ENCODE measurements around the gene AEBP2. TPM values are rescaled to one million over a fixed set of nuclear protein-coding genes. Genes with fewer than 3 reads are reported as not detected.
A peak's percentile ranks its signal among the peaks of the same experiment; 100 is the strongest.

Gene AEBP2
- total and polyA plus RNA-seq, 7 experiments from 2014 or later: 11.3 to 58.7 (median 49.6) TPM

DNA sequence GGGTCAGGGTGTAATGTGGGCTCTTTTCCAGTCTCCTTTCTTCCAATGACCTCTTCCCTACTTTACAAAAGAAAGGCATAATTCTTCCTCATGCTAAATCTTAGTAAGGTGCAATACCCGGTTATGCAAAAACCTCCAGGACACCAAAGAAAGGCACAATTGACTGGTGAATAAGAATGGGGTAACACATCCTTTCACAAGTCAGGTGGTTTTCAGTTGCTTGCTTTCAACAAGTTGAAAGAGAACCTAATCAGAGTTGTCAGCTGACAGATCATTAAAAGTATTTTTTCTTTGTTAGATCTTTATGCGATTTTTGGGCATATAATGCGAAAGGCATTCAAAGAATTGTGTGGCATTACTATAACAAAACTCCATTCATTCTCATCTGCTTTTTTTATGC is 1.3 kb upstream of the AEBP2 start:
- intact Hi-C loops (cut with micrococcal nuclease): loop anchor here (2.0 to 10.0 kb wide), 3 partner anchors 241 to 1997 kb away; partner anchors contain the start of genes PLEKHA5 (in 1 of the 2) and PYROXD1 (in 1 of the 2)
- no peak overlapping the region for H3K4me3 ChIP-seq (ENCODE audit: low read length)
- peaks cover 0 to 14% (median 4%) of the 10 kb centered on the region in 5 donors for H3K36me3 Mint-ChIP-seq
- ChIA-PET CTCF (no interaction called here), POLR2A (no interaction called here)
- H3K27ac Mint-ChIP-seq: peak overlapping the region in 7 of 9 donors; percentile 3 to 96 (median 77)
- H3K27me3 Mint-ChIP-seq: no peaks in the 10 kb centered on the region
- no peaks in the 10 kb centered on the region for H3K9me3 Mint-ChIP-seq
- H3K36me3 ChIP-seq (ENCODE audit: control insufficient read depth in 2 of 3, insufficient read depth in 3 of 3, low read length in 3 of 3): peaks cover 0 to 11% (median 0%) of the 10 kb centered on the region in 3 experiments
- no peaks in the 10 kb centered on the region for H3K9me3 ChIP-seq (ENCODE audit: control insufficient read depth in 2 of 3, low read length in 3 of 3)
- ATAC-seq (no peak), DNase-seq (no peak)
- H3K4me1 Mint-ChIP-seq: peaks cover 17 to 50% (median 37%) of the 10 kb centered on the region in 7 donors
- peaks cover 24 to 28% of the 10 kb centered on the region in 2 donors for H3K4me1 ChIP-seq (ENCODE audit: control insufficient read depth in 2 of 2, insufficient read depth in 2 of 2, low read length in 2 of 2)
- H3K27ac ChIP-seq (ENCODE audit: low read depth, low read length): no peak overlapping the region
- no peaks in the 10 kb centered on the region for H3K27me3 ChIP-seq (ENCODE audit: control insufficient read depth in 2 of 2, insufficient read depth in 2 of 2, low read length in 2 of 2)
- peak overlapping the region in 4 of 10 donors; percentile 23 to 99 (median 89) for H3K4me3 Mint-ChIP-seq

DNA sequence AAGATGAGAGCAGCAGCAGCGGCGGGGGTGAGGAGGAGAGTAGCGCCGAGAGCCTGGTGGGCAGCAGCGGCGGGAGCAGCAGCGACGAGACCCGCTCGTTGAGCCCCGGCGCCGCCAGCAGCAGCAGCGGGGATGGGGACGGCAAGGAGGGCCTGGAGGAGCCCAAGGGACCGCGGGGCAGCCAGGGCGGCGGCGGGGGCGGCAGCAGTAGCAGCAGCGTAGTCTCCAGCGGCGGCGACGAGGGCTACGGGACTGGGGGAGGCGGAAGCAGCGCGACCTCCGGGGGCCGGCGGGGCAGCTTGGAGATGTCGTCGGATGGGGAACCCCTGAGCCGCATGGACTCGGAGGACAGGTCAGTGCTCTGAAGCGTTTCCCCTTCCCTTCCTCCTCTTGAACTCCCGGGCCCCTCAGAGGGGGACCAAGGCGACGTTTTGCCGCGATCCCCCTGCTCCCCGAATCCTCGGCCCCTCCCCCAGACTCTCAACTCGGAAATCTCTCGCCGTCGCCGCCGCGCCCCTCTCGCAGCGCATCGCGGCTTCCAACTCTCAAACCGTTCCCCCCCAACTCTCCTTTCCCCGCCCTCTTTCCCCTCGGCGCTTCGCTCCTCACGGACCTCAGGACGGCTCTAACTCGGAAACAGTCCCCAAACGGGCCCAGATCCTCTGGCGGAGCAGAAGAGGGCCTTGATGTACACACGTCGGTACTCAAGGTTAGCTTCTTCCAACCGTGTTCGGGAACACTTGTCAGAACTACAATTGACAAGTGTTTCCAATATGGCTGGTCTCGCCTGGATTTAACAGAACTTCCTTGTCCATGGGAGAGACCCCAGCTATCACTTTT is 947 bp downstream of the AEBP2 start:
- ChIA-PET POLR2A (interaction anchor here (1.1 kb wide), 1 partner anchor 10 kb away, joined by 3 read pairs; no protein-coding TSS in a partner anchor), CTCF (interaction anchor here (1.1 kb wide), 1 partner anchor 11 kb away, joined by 3 read pairs; no protein-coding TSS in a partner anchor)
- peak overlapping the region; percentile 82 to 98 (median 96) for H3K27ac Mint-ChIP-seq
- peak overlapping the region; percentile 88 for H3K27ac ChIP-seq (ENCODE audit: low read depth, low read length)
- H3K4me1 Mint-ChIP-seq: peaks cover 28 to 55% (median 49%) of the 10 kb centered on the region in 7 donors
- no peaks in the 10 kb centered on the region for H3K9me3 ChIP-seq (ENCODE audit: control insufficient read depth in 2 of 3, low read length in 3 of 3)
- H3K36me3 ChIP-seq (ENCODE audit: control insufficient read depth in 2 of 3, insufficient read depth in 3 of 3, low read length in 3 of 3): peaks cover 0 to 11% (median 0%) of the 10 kb centered on the region in 3 experiments
- intact Hi-C loops (cut with micrococcal nuclease): loop anchor here (1.0 to 10.0 kb wide), 5 partner anchors 8 to 113 kb away; no protein-coding TSS in a partner anchor
- DNase-seq (peak; percentile 30 to 68 (median 44)), ATAC-seq (peak; percentile 11)
- H3K4me3 ChIP-seq (ENCODE audit: low read length): peak overlapping the region; percentile 59
- no peaks in the 10 kb centered on the region for H3K27me3 Mint-ChIP-seq
- peaks cover 27 to 36% of the 10 kb centered on the region in 2 donors for H3K4me1 ChIP-seq (ENCODE audit: control insufficient read depth in 2 of 2, insufficient read depth in 2 of 2, low read length in 2 of 2)
- H3K27me3 ChIP-seq (ENCODE audit: control insufficient read depth in 2 of 2, insufficient read depth in 2 of 2, low read length in 2 of 2): no peaks in the 10 kb centered on the region
- H3K4me3 Mint-ChIP-seq: peak overlapping the region; percentile 91 to 100 (median 99)
- no peaks in the 10 kb centered on the region for H3K9me3 Mint-ChIP-seq
- H3K36me3 Mint-ChIP-seq: peaks cover 0 to 21% (median 7%) of the 10 kb centered on the region in 5 donors

DNA sequence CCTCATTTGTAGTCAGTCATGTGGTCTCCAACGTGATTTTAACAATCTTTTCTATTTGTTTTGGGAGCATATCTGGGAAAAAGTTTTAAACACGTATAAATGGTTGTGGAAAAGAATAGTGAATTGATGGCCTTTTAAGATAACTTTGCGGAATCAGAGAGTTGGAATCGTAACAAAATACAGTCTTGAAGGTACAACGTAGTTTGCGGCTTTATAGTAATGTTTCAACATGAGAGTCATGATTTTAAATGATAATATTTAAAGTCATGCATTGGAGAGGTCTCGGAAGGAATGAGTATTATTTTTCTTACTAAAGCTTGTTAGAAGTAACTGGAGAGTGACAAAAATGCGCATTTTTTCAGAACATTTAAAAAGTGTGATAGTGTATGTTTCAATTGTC is 1.6 kb downstream of the AEBP2 start:
- Mint-ChIP-seq H3K36me3 (peaks cover 0 to 24% (median 8%) of the 10 kb centered on the region in 5 donors), H3K27me3 (no peaks in the 10 kb centered on the region)
- peak overlapping the region; percentile 59 for H3K4me3 ChIP-seq (ENCODE audit: low read length)

DNA sequence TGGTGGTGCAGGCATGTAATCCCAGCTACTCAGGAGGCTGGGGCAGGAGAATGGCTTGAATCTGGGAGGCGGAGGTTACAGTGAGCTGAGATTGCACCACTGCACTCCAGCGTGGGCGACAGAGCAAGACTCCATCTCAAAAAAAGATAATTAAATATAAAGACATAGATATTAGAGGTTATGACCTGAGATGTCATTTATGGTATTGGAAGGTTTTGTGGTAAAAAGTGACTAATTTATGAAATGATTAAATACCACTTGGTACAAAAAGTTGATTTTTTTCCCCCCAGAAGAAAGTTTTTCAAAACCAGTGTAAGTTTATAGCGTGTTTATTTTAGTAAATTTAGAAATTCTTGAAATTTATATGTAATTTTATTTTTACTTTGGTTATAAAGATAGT is 4.3 kb downstream of the AEBP2 start:
- no peak overlapping the region for H3K4me3 ChIP-seq (ENCODE audit: low read length)
- H3K9me3 Mint-ChIP-seq: no peaks in the 10 kb centered on the region
- no peak overlapping the region for H3K27ac ChIP-seq (ENCODE audit: low read depth, low read length)
- intact Hi-C loops (cut with micrococcal nuclease): loop anchor here in 1 of 2 donors (5.0 to 10.0 kb wide), 2 partner anchors 39 to 49 kb away; no protein-coding TSS in a partner anchor
- H3K27me3 Mint-ChIP-seq: no peaks in the 10 kb centered on the region
- DNase-seq (no peak), ATAC-seq (no peak)
- peak overlapping the region in 5 of 10 donors; percentile 26 to 63 (median 44) for H3K4me3 Mint-ChIP-seq
- H3K36me3 Mint-ChIP-seq: peaks cover 0 to 36% (median 22%) of the 10 kb centered on the region in 5 donors
- peaks cover 51 to 84% (median 66%) of the 10 kb centered on the region in 7 donors for H3K4me1 Mint-ChIP-seq
- peaks cover 0 to 11% (median 0%) of the 10 kb centered on the region in 3 experiments for H3K36me3 ChIP-seq (ENCODE audit: control insufficient read depth in 2 of 3, insufficient read depth in 3 of 3, low read length in 3 of 3)
- peaks cover 30 to 43% of the 10 kb centered on the region in 2 donors for H3K4me1 ChIP-seq (ENCODE audit: control insufficient read depth in 2 of 2, insufficient read depth in 2 of 2, low read length in 2 of 2)
- POLR2A ChIA-PET: no interaction called here
- H3K27ac Mint-ChIP-seq: no peak overlapping the region
- CTCF ChIA-PET: no interaction called here
- no peaks in the 10 kb centered on the region for H3K27me3 ChIP-seq (ENCODE audit: control insufficient read depth in 2 of 2, insufficient read depth in 2 of 2, low read length in 2 of 2)
- no peaks in the 10 kb centered on the region for H3K9me3 ChIP-seq (ENCODE audit: control insufficient read depth in 2 of 3, low read length in 3 of 3)

More for the DNA sequence above, 1.6 kb downstream of the AEBP2 start:
- Mint-ChIP-seq H3K27ac (peak overlapping the region; percentile 82 to 98 (median 96)), H3K4me1 (peaks cover 32 to 58% (median 48%) of the 10 kb centered on the region in 7 donors), H3K4me3 (peak overlapping the region; percentile 91 to 100 (median 99)), H3K9me3 (no peaks in the 10 kb centered on the region)
- ChIA-PET CTCF (interaction anchor here (1.1 kb wide), 1 partner anchor 10 kb away, joined by 3 read pairs; no protein-coding TSS in a partner anchor), POLR2A (interaction anchor here (1.1 kb wide), 1 partner anchor 9 kb away, joined by 3 read pairs; no protein-coding TSS in a partner anchor)
- H3K9me3 ChIP-seq (ENCODE audit: control insufficient read depth in 2 of 3, low read length in 3 of 3): no peaks in the 10 kb centered on the region
- ATAC-seq: no peak
- H3K36me3 ChIP-seq (ENCODE audit: control insufficient read depth in 2 of 3, insufficient read depth in 3 of 3, low read length in 3 of 3): peaks cover 0 to 11% (median 0%) of the 10 kb centered on the region in 3 experiments
- peak overlapping the region; percentile 88 for H3K27ac ChIP-seq (ENCODE audit: low read depth, low read length)
- DNase-seq: no peak
- intact Hi-C loops (cut with micrococcal nuclease): loop anchor here (1.0 to 10.0 kb wide), 5 partner anchors 9 to 112 kb away; no protein-coding TSS in a partner anchor
- peaks cover 27 to 36% of the 10 kb centered on the region in 2 donors for H3K4me1 ChIP-seq (ENCODE audit: control insufficient read depth in 2 of 2, insufficient read depth in 2 of 2, low read length in 2 of 2)
- no peaks in the 10 kb centered on the region for H3K27me3 ChIP-seq (ENCODE audit: control insufficient read depth in 2 of 2, insufficient read depth in 2 of 2, low read length in 2 of 2)

DNA sequence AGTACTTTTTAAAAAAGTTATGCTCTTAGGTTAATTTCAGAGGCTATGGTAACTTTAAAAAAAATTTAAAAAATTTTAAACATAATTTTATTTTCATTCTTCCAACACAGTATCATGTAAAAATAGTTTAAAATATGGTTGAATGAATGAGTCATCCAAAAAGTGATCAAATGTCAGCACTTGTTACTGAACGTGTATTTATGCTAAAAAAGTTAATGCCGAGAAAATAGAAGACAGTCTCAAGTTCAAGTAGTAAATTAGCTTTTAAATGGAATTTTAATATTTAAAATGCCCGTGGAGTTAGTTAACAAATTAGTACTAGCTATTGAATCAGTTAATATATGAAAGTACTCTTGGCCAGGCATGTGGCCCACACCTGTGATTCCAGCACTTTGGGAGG is 4.8 kb downstream of the AEBP2 start:
- Mint-ChIP-seq H3K27me3 (no peaks in the 10 kb centered on the region), H3K36me3 (peaks cover 0 to 35% (median 22%) of the 10 kb centered on the region in 5 donors), H3K4me3 (peak overlapping the region in 8 of 10 donors; percentile 25 to 64 (median 35)), H3K9me3 (no peaks in the 10 kb centered on the region), H3K4me1 (peaks cover 51 to 84% (median 67%) of the 10 kb centered on the region in 7 donors), H3K27ac (no peak overlapping the region)
- POLR2A ChIA-PET: no interaction called here
- Histone ChIP-seq H3K9me3 (ENCODE audit: control insufficient read depth in 2 of 3, low read length in 3 of 3) (no peaks in the 10 kb centered on the region), H3K4me1 (ENCODE audit: control insufficient read depth in 2 of 2, insufficient read depth in 2 of 2, low read length in 2 of 2) (peaks cover 30 to 40% of the 10 kb centered on the region in 2 donors), H3K36me3 (ENCODE audit: control insufficient read depth in 2 of 3, insufficient read depth in 3 of 3, low read length in 3 of 3) (peaks cover 0 to 11% (median 0%) of the 10 kb centered on the region in 3 experiments), H3K4me3 (ENCODE audit: low read length) (no peak overlapping the region), H3K27ac (ENCODE audit: low read depth, low read length) (no peak overlapping the region), H3K27me3 (ENCODE audit: control insufficient read depth in 2 of 2, insufficient read depth in 2 of 2, low read length in 2 of 2) (no peaks in the 10 kb centered on the region)
- intact Hi-C loops (cut with micrococcal nuclease): loop anchor here in 1 of 2 donors (5.0 to 10.0 kb wide), 2 partner anchors 38 to 49 kb away; no protein-coding TSS in a partner anchor
- ATAC-seq: no peak
- CTCF ChIA-PET: no interaction called here
- DNase-seq: no peak

DNA sequence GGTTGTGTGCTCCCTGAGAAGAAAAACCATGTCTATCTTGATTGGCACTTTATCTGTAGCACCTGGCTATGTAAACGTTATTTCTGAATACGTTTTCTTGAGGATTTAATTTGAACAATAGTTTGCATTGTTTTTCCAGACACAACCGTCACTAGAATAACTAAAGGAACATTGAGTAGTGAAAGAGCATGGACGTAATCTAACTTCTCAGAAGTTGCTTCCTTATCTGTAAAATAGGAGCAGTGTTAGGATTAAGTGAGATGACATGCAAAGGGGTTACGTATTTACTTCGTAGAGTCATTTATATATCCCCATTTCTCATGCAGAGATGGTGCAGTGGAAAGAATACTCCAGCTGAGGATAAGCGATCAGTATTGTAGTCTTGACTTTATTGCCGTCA is 8.1 kb downstream of the AEBP2 start:
- CTCF ChIA-PET: no interaction called here
- Mint-ChIP-seq H3K27ac (no peak overlapping the region), H3K9me3 (no peaks in the 10 kb centered on the region), H3K4me1 (peaks cover 46 to 93% (median 77%) of the 10 kb centered on the region in 7 donors), H3K27me3 (no peaks in the 10 kb centered on the region), H3K36me3 (peaks cover 0 to 30% (median 15%) of the 10 kb centered on the region in 5 donors), H3K4me3 (peak overlapping the region in 6 of 10 donors; percentile 10 to 41 (median 20))
- Histone ChIP-seq H3K27ac (ENCODE audit: low read depth, low read length) (no peak overlapping the region), H3K36me3 (ENCODE audit: control insufficient read depth in 2 of 3, insufficient read depth in 3 of 3, low read length in 3 of 3) (no peaks in the 10 kb centered on the region), H3K9me3 (ENCODE audit: control insufficient read depth in 2 of 3, low read length in 3 of 3) (no peaks in the 10 kb centered on the region), H3K27me3 (ENCODE audit: control insufficient read depth in 2 of 2, insufficient read depth in 2 of 2, low read length in 2 of 2) (no peaks in the 10 kb centered on the region), H3K4me3 (ENCODE audit: low read length) (no peak overlapping the region), H3K4me1 (ENCODE audit: control insufficient read depth in 2 of 2, insufficient read depth in 2 of 2, low read length in 2 of 2) (peaks cover 21 to 29% of the 10 kb centered on the region in 2 donors)
- POLR2A ChIA-PET: no interaction called here
- intact Hi-C loops (cut with micrococcal nuclease): loop anchor here (2.0 to 10.0 kb wide), 2 partner anchors 15 to 53 kb away; no protein-coding TSS in a partner anchor
- ATAC-seq (no peak), DNase-seq (no peak)
